ENCODE data around the gene SCN9A.

The SCN9A gene

DNA sequence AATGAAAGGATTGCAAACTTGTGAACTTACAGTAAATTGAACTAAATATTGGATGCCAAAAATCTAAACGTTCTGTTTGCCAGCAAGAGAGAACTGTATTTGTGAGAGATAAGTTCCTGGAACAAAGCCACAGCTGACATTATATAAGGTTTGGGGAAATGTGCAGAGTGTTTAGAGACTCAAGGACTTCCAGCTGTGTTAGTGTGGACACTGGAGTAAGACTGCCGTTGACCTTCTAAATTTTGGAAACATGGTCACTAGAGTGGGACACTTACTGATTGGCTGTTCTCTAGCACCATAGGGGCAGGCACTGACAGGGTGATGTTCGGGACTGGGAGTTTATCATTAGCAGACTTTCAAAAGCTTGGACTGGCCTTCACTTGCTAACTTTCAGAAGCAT lies 40.5 kb downstream of the SCN9A start:
- no peak overlapping the region for H3K27ac ChIP-seq
- no peak for TF ChIP-seq ZFX (IDR thresholded peaks at IDR 0.05; ENCODE audit: borderline replicate concordance)
- TF ChIP-seq, protein P1, sequence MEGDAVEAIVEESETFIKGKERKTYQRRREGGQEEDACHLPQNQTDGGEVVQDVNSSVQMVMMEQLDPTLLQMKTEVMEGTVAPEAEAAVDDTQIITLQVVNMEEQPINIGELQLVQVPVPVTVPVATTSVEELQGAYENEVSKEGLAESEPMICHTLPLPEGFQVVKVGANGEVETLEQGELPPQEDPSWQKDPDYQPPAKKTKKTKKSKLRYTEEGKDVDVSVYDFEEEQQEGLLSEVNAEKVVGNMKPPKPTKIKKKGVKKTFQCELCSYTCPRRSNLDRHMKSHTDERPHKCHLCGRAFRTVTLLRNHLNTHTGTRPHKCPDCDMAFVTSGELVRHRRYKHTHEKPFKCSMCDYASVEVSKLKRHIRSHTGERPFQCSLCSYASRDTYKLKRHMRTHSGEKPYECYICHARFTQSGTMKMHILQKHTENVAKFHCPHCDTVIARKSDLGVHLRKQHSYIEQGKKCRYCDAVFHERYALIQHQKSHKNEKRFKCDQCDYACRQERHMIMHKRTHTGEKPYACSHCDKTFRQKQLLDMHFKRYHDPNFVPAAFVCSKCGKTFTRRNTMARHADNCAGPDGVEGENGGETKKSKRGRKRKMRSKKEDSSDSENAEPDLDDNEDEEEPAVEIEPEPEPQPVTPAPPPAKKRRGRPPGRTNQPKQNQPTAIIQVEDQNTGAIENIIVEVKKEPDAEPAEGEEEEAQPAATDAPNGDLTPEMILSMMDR (IDR thresholded peaks at IDR 0.05) = no peak

DNA sequence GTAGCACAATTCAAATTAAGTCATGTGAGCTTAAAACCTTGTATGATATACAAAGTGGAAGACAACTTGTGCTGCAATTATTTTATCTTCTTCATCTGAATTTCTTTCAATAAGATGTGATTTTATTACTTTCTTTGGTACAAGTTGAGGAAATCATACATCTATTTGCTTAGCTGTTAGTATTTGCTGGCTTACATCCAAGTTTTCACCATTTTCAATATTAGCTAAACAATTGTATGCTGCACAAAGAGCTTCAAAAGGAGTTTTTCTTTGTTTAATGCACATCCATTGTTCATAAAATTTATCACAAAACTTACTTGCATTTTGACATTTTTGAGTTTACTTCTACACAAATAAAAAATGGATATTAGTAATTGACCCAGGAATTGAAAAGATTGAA lies 40.9 kb downstream of the SCN9A start:
- TF ChIP-seq ZFX (IDR thresholded peaks at IDR 0.05; ENCODE audit: borderline replicate concordance) = no peak
- TF ChIP-seq, protein P1 (IDR thresholded peaks at IDR 0.05) = no peak
- H3K27ac ChIP-seq = no peak overlapping the region

DNA sequence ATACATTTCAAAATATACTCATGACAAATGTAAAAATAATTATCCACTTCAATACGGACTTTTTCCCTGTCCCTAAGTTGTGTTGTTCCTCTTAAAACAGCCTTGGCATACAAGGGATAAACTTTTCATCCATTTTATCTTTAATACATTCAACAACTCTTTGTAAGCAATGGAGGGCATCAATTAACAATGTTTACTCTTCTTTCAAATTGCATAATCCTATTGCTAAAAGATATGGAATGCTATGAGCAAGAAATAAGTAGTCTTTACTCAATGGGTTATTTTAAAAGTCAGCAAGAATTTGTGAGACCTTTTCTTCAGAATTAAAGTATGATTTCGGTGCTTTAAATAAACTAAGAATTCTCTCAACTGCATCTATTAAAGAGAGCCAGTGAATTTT lies 41.9 kb downstream of the SCN9A start:
- H3K27ac ChIP-seq = no peak overlapping the region
- TF ChIP-seq ZFX (IDR thresholded peaks at IDR 0.05; ENCODE audit: borderline replicate concordance) = no peak
- TF ChIP-seq, protein P1 (IDR thresholded peaks at IDR 0.05) = no peak

DNA sequence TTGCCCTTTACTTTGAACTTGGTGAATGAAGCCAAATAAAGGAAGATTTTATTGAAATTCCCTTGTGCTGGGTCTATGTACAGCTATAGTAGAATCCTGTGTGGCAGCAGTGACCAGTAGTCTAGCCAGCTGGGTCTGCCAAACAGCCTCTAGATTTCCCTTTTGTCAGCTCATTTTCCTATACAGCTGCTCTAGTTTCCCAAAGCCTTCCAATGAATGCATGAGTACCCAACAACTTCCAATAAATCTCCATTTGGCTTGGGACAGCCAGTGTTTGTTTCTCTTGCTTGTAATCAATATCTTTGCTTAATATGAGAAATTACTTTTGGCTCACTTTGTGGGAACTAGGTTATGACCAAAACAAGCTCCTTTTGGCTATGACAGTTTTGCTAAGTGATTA lies 43.6 kb downstream of the SCN9A start:
- H3K27ac ChIP-seq = no peak overlapping the region
- no peak for TF ChIP-seq ZFX (IDR thresholded peaks at IDR 0.05; ENCODE audit: borderline replicate concordance)
- TF ChIP-seq, protein P1 (IDR thresholded peaks at IDR 0.05) = no peak

DNA sequence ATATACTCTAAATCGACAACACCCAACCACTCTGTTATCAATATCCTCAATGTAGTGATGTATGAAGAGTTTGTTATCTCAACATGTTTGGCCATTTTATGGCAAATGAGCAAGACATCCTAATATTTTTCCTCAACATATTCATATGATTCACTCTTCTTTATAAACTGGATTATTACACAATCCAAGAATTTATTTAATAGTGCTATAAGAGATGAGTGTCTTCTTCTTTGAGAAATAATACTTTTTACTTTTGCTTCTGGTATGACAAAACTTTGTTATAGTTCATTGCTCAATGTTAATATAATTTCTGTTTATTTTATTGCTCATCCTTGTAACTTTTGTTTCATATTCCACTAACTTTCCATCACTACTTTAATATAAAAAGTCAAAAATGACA lies 44.3 kb downstream of the SCN9A start:
- H3K27ac ChIP-seq = no peak overlapping the region
- TF ChIP-seq ZFX (IDR thresholded peaks at IDR 0.05; ENCODE audit: borderline replicate concordance) = no peak
- TF ChIP-seq, protein P1 (IDR thresholded peaks at IDR 0.05) = no peak

DNA sequence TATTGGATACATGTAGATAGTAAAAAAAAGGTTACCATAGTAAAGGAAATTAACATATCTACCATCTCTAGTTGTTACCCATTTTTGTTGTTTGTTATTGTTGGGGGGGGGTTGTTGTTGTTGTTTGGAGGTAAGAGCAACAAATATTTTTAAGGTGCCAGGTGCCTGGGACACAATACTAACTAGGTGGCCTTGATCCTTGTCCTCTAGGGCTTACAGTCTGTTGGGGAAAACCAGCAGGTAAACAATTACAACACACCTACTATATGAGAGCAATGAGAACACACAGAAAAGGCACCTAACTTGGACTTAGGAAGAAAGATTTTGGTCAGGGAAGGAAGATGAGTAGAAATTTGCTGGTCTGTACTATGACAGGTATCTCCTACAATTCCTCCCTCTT lies 46.3 kb downstream of the SCN9A start:
- no peak overlapping the region for H3K27ac ChIP-seq
- TF ChIP-seq, protein P1 (IDR thresholded peaks at IDR 0.05) = no peak

DNA sequence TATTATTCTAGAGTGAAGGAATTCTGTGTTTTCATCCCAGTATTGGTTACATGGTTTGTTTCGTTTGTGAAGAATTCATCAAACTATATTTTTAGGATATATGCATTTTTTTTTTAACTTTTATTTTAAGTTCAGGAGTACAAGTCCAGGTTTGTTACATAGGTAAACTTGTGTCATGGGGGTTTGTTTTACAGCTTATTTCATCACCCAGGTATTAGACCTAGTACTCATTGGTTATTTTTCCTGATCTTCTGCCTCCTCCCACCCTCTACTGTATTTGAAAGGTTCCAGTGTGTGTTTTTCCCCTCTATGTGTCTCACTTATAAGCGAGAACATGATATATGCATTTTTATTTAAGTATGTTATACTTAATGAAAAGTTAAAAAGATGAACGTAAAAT lies 47.6 kb downstream of the SCN9A start:
- TF ChIP-seq ZFX (IDR thresholded peaks at IDR 0.05; ENCODE audit: borderline replicate concordance) = no peak
- TF ChIP-seq, protein P1 (IDR thresholded peaks at IDR 0.05) = no peak
- H3K27ac ChIP-seq = no peak overlapping the region

Measured in 22Rv1 (cell line).